ENCODE data around the gene GFOD1. TPM values are rescaled to one million over a fixed set of nuclear protein-coding genes. Genes with fewer than 3 reads are reported as not detected.

GFOD1 gene
- total RNA-seq, 1 experiment from 2014 or later, result 1.3 TPM

DNA sequence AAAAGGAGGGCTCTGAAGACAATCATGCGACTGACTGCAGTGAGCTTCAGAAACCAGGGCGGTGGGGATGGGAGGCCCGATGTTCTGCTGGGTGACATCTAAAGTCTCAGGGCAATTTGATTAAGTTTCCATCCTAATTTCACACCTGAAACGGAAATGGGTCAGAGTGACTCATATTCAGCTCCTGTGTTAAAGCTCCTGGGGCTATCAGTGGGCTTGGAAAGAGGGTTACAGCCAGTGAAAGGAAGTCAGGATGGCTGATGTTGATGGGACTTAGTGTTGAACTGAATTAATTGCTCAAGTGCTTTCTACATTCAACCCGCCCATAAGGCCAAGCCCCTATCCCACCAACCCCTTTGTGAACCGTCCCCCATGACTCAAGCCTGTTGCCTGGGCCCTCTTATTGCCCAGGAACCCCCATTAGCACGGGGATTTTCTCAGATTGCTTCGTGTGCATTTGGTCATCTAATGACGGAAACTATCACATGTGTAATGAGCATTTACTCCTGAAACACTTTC lies 112.0 kb downstream of the GFOD1 start:
- no peaks in the 10 kb centered on the region for H3K36me3 ChIP-seq
- H3K9me3 ChIP-seq, result no peaks in the 10 kb centered on the region
- no peak for DNase-seq
- no peaks in the 10 kb centered on the region for H3K27me3 ChIP-seq
- H3K4me3 ChIP-seq, result no peak overlapping the region

DNA sequence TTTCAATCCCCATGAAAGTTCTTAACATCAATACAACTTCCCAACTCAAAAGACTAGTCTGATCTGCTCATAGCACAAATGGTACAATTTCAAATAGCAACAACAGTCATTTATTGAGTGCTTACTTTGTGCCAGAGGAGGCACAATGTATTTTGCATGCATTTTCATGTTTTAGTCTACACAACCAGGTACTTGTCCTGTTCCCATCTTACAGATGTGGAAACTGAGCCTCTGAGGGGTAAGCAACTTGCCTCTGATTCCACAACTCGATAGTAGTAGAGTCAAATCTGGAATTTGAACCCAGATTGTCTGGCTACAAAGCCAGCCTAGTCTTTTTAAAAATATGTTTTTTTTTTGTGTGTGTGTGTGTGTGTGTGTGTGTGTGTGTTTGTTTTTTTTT lies 113.5 kb downstream of the GFOD1 start:
- DNase-seq, result no peak

DNA sequence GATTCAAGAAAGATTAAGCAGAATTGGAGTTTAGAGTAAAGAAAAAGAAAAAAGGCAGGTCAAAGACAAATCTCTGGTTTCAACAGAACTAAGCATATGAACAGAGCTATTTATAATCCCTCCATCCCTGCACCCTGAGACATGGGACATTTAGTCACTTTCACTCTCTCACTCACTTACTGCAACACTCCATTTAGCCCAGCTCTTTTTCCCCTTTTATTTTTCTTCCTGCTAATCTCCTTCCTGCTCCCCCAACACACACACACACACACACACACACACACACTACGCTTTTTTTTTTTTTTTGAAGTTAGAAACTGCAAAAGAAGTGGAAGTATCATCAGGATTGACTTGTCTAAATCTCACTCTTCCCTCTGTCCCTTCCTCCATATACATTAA lies 113.9 kb downstream of the GFOD1 start:
- Histone ChIP-seq H3K36me3 (no peaks in the 10 kb centered on the region), H3K4me3 (no peak overlapping the region), H3K9me3 (no peaks in the 10 kb centered on the region), H3K27me3 (no peaks in the 10 kb centered on the region; the same call in 1 of the 2 replicates)
- no peak for DNase-seq

More for the DNA sequence above, 113.5 kb downstream of the GFOD1 start:
- no peak overlapping the region for H3K4me3 ChIP-seq
- no peaks in the 10 kb centered on the region; the same call in 1 of the 2 replicates for H3K27me3 ChIP-seq
- H3K9me3 ChIP-seq, result no peaks in the 10 kb centered on the region
- H3K36me3 ChIP-seq, result no peaks in the 10 kb centered on the region

GRCh38 chr6:13372688-13373487 lies 114.5 kb downstream of the GFOD1 start:
- no peak for DNase-seq
- Histone ChIP-seq H3K36me3 (no peaks in the 10 kb centered on the region), H3K27me3 (no peaks in the 10 kb centered on the region; the same call in 1 of the 2 replicates), H3K4me3 (no peak overlapping the region), H3K9me3 (no peaks in the 10 kb centered on the region)

- H3K36me3 ChIP-seq, result no peaks in the 10 kb centered on the region
Measured at GRCh38 chr6:13372076-13372475, 115.3 kb downstream of the GFOD1 start.

DNA sequence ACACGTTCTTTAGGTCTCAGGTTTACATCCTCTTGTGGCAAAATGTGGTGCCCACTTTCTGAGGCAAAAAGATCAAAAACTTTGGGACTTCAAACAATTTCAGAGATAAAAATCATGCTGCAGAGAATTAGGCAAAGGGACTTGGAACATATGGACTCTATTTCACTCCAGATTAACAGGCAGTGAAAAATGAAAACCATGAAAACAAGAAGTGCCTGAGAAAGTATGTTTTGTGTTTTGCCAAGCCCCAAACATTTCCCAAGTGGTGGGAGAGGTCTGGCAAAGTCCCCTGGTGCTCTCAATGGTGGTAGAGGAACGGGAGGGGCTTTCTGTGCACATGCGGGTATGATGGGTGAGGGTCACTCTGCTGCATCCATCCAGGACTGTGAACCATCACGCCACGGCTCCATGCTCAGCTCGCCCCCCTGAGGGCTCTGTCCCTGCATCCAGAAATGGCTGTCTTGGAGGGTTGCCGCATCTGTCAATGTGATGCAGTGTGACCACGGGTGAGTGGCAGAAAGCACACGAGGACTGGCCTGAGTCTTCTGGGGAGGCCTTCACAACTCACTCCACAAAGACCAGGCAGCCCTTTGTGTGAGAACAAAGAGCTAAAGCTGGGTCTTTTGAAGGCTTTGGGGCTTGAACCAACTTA lies 115.9 kb downstream of the GFOD1 start:
- Histone ChIP-seq H3K4me3 (no peak overlapping the region), H3K9me3 (no peaks in the 10 kb centered on the region), H3K36me3 (no peaks in the 10 kb centered on the region), H3K27me3 (no peaks in the 10 kb centered on the region; the same call in 1 of the 2 replicates)
- no peak for DNase-seq

More at GRCh38 chr6:13372076-13372475, 115.3 kb downstream of the GFOD1 start:
- H3K4me3 ChIP-seq, result no peak overlapping the region
- no peaks in the 10 kb centered on the region; the same call in 1 of the 2 replicates for H3K27me3 ChIP-seq
- no peaks in the 10 kb centered on the region for H3K9me3 ChIP-seq
- DNase-seq, result no peak

DNA sequence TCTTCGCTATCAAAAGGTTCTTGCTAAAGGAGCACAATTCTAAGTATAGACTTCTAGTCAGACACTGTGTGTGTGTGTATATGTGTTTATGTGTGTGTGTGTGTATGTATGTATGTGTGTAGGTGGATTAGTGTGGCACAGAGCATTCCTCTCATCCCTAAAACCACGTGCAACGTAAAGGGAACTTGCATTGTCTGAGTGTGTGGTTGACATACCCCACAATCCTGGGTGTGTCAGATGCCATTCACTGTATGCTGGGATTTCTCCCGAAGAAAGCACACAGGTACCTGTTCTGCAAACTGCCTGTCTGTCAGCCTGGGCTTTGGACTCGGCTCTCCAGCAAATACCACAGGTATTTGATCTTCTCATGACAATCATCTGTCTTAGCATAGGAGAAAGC lies 116.8 kb downstream of the GFOD1 start:
- Histone ChIP-seq H3K36me3 (no peaks in the 10 kb centered on the region), H3K9me3 (no peaks in the 10 kb centered on the region), H3K27me3 (no peaks in the 10 kb centered on the region; the same call in 1 of the 2 replicates), H3K4me3 (no peak overlapping the region)
- DNase-seq, result no peak

- no peak for DNase-seq
- no peaks in the 10 kb centered on the region; the same call in 1 of the 2 replicates for H3K27me3 ChIP-seq
Measured at GRCh38 chr6:13369591-13369990, 117.8 kb downstream of the GFOD1 start.

GRCh38 chr6:13368731-13369115 lies 118.7 kb downstream of the GFOD1 start:
- Histone ChIP-seq H3K36me3 (no peaks in the 10 kb centered on the region), H3K4me3 (no peak overlapping the region), H3K27me3 (no peaks in the 10 kb centered on the region; the same call in 1 of the 2 replicates), H3K9me3 (no peaks in the 10 kb centered on the region)
- no peak for DNase-seq

More at GRCh38 chr6:13369591-13369990, 117.8 kb downstream of the GFOD1 start:
- H3K9me3 ChIP-seq, result no peaks in the 10 kb centered on the region
- no peak overlapping the region for H3K4me3 ChIP-seq
- H3K36me3 ChIP-seq, result no peaks in the 10 kb centered on the region

GRCh38 chr6:13368079-13368730 lies 119.2 kb downstream of the GFOD1 start:
- no peaks in the 10 kb centered on the region for H3K36me3 ChIP-seq
- no peak overlapping the region for H3K4me3 ChIP-seq
- no peaks in the 10 kb centered on the region for H3K9me3 ChIP-seq
- no peaks in the 10 kb centered on the region; the same call in 1 of the 2 replicates for H3K27me3 ChIP-seq
- DNase-seq, result no peak

- Histone ChIP-seq H3K4me3 (no peak overlapping the region), H3K27me3 (no peaks in the 10 kb centered on the region; the same call in 1 of the 2 replicates), H3K9me3 (no peaks in the 10 kb centered on the region), H3K36me3 (no peaks in the 10 kb centered on the region)
- no peak for DNase-seq
Measured at GRCh38 chr6:13367396-13367795, 120.0 kb downstream of the GFOD1 start.

DNA sequence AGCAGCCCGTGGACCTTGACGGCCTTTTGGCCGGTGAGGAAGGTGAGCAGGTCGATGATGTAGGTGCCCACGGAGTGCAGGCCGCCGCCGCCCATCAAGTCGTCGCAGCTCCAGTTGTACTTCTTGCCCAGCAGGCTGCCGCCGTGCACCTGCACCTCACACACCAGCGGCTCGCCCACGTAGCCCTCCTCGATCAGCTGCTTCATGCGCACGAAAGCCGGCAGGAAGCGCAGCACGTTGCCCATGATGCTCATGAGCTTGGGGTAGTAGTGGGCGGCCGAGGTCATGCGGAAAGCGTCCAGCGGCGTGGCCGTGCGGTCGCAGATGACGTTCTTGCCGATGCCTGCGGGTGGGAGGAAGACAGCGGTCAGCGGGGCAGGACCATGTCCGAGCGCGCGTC lies 122.1 kb downstream of the GFOD1 start:
- H3K27me3 ChIP-seq, result no peaks in the 10 kb centered on the region; the same call in 1 of the 2 replicates
- DNase-seq, result no peak
- no peaks in the 10 kb centered on the region for H3K9me3 ChIP-seq
- H3K36me3 ChIP-seq, result no peaks in the 10 kb centered on the region
- no peak overlapping the region for H3K4me3 ChIP-seq

DNA sequence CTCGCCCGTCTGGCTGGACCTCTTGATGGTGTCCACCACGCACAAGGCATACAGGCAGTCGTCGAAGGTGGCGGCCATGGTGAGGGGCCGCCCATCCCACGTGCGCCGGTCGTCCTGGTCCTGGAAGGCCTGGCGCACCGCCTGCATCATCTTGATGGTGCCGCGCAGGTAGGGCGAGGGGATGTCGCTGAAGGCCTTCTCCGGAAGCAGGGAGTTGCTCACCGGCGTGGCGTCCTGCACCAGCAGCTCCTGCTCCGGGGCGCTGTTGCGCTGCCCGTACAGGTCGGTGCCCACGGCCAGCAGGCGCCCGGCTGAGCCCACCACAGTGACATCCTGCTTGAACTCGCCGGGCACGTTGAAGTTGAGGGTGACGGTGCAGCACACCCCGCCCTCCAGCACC lies 122.6 kb downstream of the GFOD1 start:
- Histone ChIP-seq H3K27me3 (no peaks in the 10 kb centered on the region; the same call in 1 of the 2 replicates), H3K9me3 (no peaks in the 10 kb centered on the region), H3K4me3 (no peak overlapping the region), H3K36me3 (no peaks in the 10 kb centered on the region)
- no peak for DNase-seq

GRCh38 chr6:13362412-13362811 lies 125.0 kb downstream of the GFOD1 start:
- no peak for DNase-seq
- H3K27me3 ChIP-seq, result no peaks in the 10 kb centered on the region

DNA sequence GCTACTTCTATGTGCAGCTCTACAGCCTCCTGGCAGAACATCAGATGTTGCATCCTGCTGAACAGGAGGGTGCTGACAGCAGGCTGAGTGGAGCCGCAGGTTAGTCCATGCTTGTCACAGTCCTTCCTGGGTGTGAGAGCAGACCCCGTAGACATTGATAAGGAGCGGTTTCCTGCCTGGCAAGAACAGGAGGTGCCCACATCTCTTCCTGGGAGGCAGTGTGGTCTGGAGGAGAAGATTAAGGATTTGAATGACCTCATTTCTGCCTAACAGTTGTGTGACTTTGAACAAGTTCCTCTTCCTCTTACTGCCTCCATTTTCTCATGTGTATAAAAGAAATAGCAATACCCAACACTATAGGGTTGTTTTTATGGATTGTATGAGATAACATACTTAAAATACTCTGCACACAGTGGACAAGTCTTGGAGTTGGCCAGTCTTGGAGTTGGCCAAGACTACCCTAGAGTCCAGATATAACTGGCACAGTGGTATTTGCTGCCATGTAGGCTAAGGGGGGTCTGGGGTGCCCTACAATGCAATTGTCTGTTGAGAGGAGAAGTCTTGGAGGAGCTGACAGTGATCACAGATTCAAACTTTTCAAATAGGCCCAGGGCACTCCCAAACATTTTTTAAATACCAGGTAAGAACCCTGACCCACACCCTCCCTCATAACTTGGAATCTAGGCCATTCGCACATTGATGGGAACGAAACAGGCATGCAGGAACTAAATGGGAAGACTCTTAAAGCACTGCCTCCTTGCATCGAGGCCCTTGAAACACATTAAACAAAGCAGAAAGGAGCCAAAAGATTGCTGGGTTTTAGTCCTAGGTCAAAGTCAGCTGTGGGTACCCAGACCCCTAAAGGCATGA lies 126.5 kb downstream of the GFOD1 start:
- Histone ChIP-seq H3K4me3 (no peak overlapping the region), H3K9me3 (no peaks in the 10 kb centered on the region), H3K27me3 (no peaks in the 10 kb centered on the region), H3K36me3 (no peaks in the 10 kb centered on the region)
- no peak for DNase-seq

More at GRCh38 chr6:13362412-13362811, 125.0 kb downstream of the GFOD1 start:
- H3K4me3 ChIP-seq, result no peak overlapping the region
- H3K9me3 ChIP-seq, result no peaks in the 10 kb centered on the region
- H3K36me3 ChIP-seq, result no peaks in the 10 kb centered on the region

GRCh38 chr6:13359287-13359686 lies 128.1 kb downstream of the GFOD1 start:
- DNase-seq, result no peak

More at GRCh38 chr6:13359287-13359686, 128.1 kb downstream of the GFOD1 start:
- Histone ChIP-seq H3K9me3 (no peaks in the 10 kb centered on the region), H3K36me3 (no peaks in the 10 kb centered on the region), H3K27me3 (no peaks in the 10 kb centered on the region), H3K4me3 (no peak overlapping the region)

All from MG63 (cell line).